HG02759 (cell line): Measurements from ENCODE around the gene TRIM27.
"Not testable (repeated sequence)": the region's sequence is repeated elsewhere in the genome, so short reads cannot be mapped to it uniquely, and the experiment has no call there.

Experiments used
- ATAC-seq: cut with Tn5 transposase; IDR thresholded peaks from one replicate; pipeline ENCODE4 v1.9.1; 2021; ENCODE audit warnings: mild to moderate bottlenecking, moderate library complexity; ENCODE audit not compliant: unreplicated experiment

The TRIM27 gene

GRCh38 chr6:28943557-28944411, 20.0 kb upstream of the TRIM27 start:
- ATAC-seq: peak; percentile 23

DNA sequence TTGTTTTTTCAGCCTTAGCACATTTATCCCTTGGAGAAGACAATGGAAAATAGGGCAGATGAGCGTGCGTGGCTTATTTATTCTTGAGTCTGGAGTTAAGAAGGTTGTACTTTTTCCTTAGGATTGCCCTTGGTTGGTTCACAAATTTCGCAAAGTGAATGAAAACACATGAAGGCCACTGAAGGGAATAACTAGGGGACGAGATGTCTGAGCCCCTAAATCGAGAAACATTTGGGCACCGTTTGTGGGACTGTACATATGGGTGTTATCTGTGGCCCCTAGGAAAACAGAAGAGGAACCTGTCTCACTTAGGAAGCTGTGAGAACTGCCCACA, 19.4 kb upstream of the TRIM27 start:
- no peak for ATAC-seq

GRCh38 chr6:28941684-28942448, 18.1 kb upstream of the TRIM27 start:
- ATAC-seq: no peak

GRCh38 chr6:28940858-28941683, 17.3 kb upstream of the TRIM27 start:
- peak; percentile 69 for ATAC-seq

DNA sequence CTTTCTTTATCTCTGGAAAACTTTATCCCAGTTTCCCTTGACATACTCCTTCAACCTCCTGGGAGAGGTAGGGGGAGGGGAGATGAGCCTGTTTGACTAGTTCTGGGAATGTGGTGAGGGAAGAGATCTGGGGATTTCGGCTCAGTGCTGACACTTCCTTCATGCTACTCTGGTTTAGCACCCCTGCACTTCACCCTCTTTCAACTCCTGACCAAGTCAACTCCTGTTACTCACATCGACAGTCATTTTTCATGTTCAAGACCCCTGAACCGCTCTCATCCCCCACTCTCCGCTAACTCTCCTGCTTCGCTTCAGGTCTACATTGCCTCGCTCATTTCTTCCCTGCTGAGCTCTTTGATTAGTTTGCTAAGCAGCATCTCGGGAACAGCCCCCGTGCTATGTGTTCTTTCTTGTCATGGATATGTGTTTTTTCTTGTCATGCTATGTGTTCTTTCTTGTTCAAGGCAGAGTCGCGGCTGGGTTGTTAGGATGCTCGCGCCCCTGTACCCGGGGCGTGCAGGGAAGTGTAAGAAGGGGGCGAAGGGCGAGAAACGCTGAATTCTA, 16.6 kb upstream of the TRIM27 start:
- peak; percentile 30 for ATAC-seq

DNA sequence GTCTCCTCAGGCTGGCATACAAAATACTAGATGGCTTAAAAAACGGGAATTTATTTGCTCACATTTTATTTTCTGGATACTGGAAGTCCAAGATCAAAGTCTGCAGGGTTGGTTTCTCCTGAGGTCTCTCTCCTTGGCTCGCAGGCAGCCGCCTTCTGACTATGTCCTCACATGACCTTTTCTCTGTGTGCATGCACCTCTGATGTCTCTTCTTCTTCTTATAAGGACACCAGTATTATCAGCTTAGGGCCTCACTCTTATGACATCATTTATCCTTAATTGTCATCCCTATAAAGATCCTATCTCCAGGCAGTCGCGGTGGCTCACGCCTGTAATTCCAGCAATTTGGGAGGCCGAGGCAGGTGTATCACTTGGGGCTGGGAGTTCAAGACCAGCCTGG, 9.3 kb upstream of the TRIM27 start:
- ATAC-seq: no peak

DNA sequence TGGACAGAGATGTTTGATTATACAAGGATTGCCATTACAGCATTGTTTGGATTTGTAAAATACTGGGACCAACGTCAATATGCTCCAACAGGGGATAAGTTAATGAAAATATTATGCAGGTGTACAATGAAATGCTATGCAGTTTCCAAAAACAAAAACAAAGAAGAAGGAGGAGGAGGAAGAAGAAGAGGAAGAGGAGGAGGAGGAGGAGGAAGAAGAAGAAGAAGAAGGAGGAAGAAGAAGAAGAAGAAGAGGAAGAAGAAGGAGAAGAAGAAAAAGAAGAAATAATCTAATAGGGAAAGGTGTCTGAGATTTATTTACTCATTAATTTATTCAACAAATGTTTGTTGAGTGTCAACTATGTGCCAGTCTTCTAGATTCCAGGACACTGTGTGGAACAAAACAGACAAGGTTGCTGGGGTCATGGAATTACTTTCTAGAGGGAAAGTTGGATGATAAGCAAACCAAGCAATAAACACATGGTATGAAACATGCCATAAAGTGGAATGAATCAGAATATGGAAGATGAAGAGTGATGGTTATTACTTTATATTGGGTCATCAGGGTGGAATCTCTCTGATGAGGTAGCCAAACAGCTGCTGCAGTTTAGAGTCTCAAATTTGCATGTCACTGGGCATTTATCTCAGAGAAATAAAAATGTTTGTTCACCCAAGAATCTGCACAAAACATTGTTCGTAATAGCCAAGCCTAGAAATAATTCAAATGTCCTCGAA, 6.3 kb upstream of the TRIM27 start:
- ATAC-seq: no peak

- ATAC-seq: not testable (repeated sequence)
Observed at GRCh38 chr6:28929339-28929738, 5.6 kb upstream of the TRIM27 start.

- ATAC-seq: no peak
Observed at GRCh38 chr6:28927846-28928245, 4.1 kb upstream of the TRIM27 start.

DNA sequence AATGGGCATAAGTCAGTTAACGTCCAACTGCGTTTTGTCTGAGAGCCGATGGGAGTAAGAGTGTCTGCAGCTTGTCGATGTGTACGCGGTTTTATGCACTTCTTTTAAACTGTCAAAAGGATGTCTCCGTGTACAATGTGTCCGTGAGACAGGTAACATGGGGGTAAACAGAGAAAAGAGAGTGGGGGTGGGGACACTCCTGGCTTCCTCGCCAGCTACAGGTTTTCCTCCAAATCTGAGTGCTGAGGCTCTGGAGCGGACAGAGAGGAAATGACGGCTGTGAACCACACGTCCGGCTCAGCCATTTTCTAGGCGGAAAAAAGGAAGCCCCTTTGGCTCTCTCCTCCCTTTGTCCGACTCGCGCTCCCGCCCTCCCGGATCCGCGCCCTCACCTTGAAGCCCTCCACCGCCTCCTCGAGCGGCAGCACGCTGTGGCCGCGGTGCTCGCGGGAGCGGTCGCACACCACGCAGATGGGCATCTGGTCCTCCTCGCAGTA, 916 bp downstream of the TRIM27 start:
- ATAC-seq: peak; percentile 34

DNA sequence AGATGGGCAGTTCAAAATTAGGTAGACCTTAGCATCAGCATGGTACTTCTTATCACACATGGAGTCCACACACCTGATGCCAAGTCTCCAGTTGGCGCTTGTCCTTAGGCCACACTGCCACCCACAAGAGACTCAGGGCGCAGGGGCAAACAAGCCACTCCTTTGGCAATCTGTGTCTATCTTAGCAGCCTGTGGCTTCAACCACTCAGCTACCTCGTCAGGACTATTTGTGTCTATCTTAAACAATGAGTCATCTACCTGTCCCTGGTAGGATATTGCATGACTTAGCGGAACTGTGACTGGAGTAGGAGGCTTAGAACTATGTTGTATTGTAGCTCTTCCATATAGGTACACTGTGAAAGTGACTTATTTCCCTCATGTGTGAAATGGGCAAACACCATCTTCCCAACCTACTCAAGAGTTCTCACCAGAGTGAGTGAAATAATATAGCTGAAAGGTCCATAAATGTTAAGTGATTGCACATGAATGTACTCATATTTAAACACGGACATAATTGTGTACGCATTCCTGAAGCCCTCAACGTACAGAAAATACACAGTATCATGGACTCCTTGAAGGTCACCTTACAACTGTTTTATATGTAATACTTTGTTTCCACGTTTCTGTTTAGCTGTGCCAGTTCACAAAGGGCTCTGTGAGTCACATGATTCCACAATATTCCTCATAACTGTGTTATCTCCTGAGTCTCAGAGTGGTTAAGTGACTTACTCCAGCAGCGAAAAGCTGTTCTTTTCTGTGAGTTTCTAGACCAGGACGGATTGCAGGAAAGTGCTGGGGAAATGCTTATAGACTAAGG, 1.6 kb downstream of the TRIM27 start:
- ATAC-seq: no peak

- no peak for ATAC-seq
Observed at GRCh38 chr6:28920281-28920680, 3.5 kb downstream of the TRIM27 start.

DNA sequence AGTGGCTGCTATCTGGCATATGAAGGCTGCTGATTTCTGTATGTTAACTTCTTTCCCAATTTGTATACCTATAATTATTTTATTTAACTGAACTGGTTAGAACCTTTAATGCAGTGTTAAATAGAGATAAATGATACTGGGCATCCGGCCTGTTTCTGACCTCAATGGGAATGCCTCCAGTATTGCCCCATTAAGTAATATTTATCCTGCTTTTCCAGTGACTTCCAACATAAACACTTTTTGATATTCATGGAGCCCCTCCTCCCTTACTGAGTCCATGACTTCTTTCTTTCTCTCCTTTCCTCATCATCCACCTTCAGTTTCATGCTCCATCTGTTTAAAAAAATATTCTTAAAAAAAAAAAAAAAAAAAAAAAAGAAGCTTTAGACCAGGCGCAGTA, 8.8 kb downstream of the TRIM27 start:
- no peak for ATAC-seq

GRCh38 chr6:28910901-28911690, 12.7 kb downstream of the TRIM27 start:
- no peak for ATAC-seq

DNA sequence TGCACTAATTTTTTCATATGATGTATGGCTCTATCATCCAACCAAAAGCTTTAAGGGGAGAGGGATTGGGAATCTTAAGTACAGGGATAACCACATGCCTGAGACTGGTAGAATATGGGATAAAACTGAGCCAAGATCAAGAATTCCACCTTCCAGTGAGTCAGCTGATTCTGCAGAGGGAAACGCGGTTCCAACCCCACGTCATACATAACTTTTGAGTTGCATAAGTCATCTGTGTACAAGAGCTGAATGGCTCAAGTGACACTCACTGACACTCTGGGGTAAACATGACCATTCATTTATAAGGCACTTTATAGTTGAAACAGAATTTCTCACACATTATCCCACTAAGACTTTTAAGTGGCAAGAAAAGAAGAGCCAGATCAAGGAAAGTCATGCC, 16.4 kb downstream of the TRIM27 start:
- ATAC-seq: no peak

- no peak for ATAC-seq
Observed at GRCh38 chr6:28906669-28907068, 17.1 kb downstream of the TRIM27 start.

- ATAC-seq: no peak
Observed at GRCh38 chr6:28903686-28904085, 20.1 kb downstream of the TRIM27 start.

DNA sequence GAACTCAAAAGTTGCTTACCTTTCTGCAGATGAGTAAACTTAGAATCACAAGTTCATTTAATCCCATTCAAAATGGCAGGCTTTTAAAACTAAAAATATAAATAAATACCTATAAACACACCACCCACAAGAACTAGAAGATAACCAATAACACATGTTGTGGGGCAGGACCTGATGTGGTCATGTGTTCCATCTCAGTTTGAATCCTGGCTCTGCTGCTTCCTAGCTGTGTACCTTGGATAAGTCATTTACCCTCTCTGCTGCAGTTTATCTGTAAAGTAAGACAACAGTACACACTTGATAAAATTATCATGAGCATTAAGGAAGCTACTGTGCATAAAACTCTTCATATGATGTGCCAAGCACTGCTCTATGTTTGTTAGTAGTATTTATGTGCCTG, 22.0 kb downstream of the TRIM27 start:
- ATAC-seq: no peak
